Mesendoderm (in vitro differentiated cells): ENCODE results near the gene SOX12.

Experiments used
- DNase-seq: peaks from one replicate; pipeline ENCODE4 v3.0.0; 2013
- H2AK5ac ChIP-seq: 2 replicates; pipeline ENCODE4 v1.6.1; 2013; ENCODE audit warnings: low read length, inconsistent platforms
- H2BK120ac ChIP-seq: 2 replicates; pipeline ENCODE4 v1.6.1; 2013; ENCODE audit warnings: low read depth, mild to moderate bottlenecking, low read length, moderate library complexity, mixed read lengths
- H2BK15ac ChIP-seq: replicated peaks from 2 replicates; pipeline ENCODE4 v1.6.1; 2013; ENCODE audit warnings: low read depth, mild to moderate bottlenecking, moderate library complexity
- H2BK5ac ChIP-seq: 2 replicates; pipeline ENCODE4 v1.6.1; 2013; ENCODE audit warnings: low read length, inconsistent platforms
- H3K18ac ChIP-seq: 2 replicates; pipeline ENCODE4 v1.6.1; 2013; ENCODE audit warnings: mild to moderate bottlenecking, low read length, mixed read lengths
- H3K23ac ChIP-seq: one replicate; pipeline ENCODE4 v1.6.1; 2013; ENCODE audit warnings: low read length
- H3K27ac ChIP-seq: 2 replicates; pipeline ENCODE4 v1.5.1; 2013; ENCODE audit warnings: low read depth, mild to moderate bottlenecking, inconsistent platforms, low read length, moderate library complexity
- H3K27me3 ChIP-seq: 2 replicates; pipeline ENCODE4 v1.6.1; 2013; ENCODE audit warnings: low read length, control low read depth, mild to moderate bottlenecking, inconsistent platforms; ENCODE audit not compliant: insufficient read depth, poor library complexity
- H3K36me3 ChIP-seq: 2 replicates; pipeline ENCODE4 v1.6.1; 2013; ENCODE audit warnings: low read length, inconsistent platforms; ENCODE audit not compliant: control insufficient read depth, insufficient read depth
- H3K4ac ChIP-seq: one replicate; pipeline ENCODE4 v1.6.1; 2013; ENCODE audit warnings: low read depth, mild to moderate bottlenecking, low read length, moderate library complexity
- H3K4me1 ChIP-seq: 2 replicates; pipeline ENCODE4 v1.6.1; 2013; ENCODE audit warnings: low read depth, low read length, inconsistent platforms; ENCODE audit not compliant: control insufficient read depth
- H3K4me2 ChIP-seq: 2 replicates; pipeline ENCODE4 v1.6.1; 2013; ENCODE audit warnings: low read length
- H3K4me3 ChIP-seq: 2 replicates; pipeline ENCODE4 v1.5.1; 2013; ENCODE audit warnings: mild to moderate bottlenecking, low read length
- H3K56ac ChIP-seq: one replicate; pipeline ENCODE4 v1.6.1; 2013; ENCODE audit warnings: low read length
- H3K79me1 ChIP-seq: 2 replicates; pipeline ENCODE4 v1.6.1; 2013; ENCODE audit warnings: low read length, inconsistent platforms
- H3K79me2 ChIP-seq: 2 replicates; pipeline ENCODE4 v1.6.1; 2013; ENCODE audit warnings: mild to moderate bottlenecking, low read length; ENCODE audit not compliant: control insufficient read depth, insufficient read depth
- H3K9ac ChIP-seq: 2 replicates; pipeline ENCODE4 v1.6.1; 2013; ENCODE audit warnings: low read length, inconsistent platforms
- H4K5ac ChIP-seq: one replicate; pipeline ENCODE4 v1.6.1; 2013; ENCODE audit warnings: low read length
- H4K8ac ChIP-seq: one replicate; pipeline ENCODE4 v1.6.1; 2013; ENCODE audit warnings: low read depth, mild to moderate bottlenecking, control low read depth, low read length, moderate library complexity
- WGBS: extraction: QIAGEN DNeasy Blood & Tissue Kit; methylation state at CpG from one replicate; pipeline ENCODE4 v1.1.7; 2013; ENCODE audit warnings: low lambda C conversion rate, missing lambda C conversion rate; ENCODE audit not compliant: insufficient coverage; ENCODE audit errors: extremely low coverage; 5-methylcytosine and 5-hydroxymethylcytosine counted together

The SOX12 gene

DNA sequence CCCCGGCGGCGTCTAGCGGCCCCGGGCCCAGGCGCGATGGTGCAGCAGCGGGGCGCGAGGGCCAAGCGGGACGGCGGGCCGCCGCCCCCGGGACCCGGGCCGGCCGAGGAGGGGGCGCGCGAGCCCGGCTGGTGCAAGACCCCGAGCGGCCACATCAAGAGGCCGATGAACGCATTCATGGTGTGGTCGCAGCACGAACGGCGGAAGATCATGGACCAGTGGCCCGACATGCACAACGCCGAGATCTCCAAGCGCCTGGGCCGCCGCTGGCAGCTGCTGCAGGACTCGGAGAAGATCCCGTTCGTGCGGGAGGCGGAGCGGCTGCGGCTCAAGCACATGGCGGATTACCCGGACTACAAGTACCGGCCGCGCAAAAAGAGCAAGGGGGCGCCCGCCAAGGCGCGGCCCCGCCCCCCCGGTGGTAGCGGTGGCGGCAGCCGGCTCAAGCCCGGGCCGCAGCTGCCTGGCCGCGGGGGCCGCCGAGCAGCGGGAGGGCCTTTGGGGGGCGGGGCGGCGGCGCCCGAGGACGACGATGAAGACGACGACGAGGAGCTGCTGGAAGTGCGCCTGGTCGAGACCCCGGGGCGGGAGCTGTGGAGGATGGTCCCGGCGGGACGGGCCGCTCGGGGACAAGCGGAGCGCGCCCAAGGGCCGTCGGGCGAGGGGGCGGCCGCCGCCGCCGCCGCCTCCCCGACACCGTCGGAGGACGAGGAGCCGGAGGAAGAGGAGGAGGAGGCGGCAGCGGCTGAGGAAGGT lies 715 bp downstream of the SOX12 start:
- no CpG with 5 or more reads among the region's 103 CpGs for WGBS
- Histone ChIP-seq H3K56ac (peak overlapping the region; percentile 98), H3K23ac (peak overlapping the region; percentile 92), H3K4me3 (peak overlapping the region; percentile 85), H4K8ac (no peak overlapping the region), H3K79me2 (peaks cover 15% of the 10 kb centered on the region), H3K4ac (peak overlapping the region; percentile 46), H3K9ac (peak overlapping the region; percentile 95), H3K18ac (peak overlapping the region; percentile 88), H2BK5ac (peak overlapping the region; percentile 90), H3K4me1 (no peaks in the 10 kb centered on the region), H4K5ac (no peak overlapping the region), H3K79me1 (peaks cover 12% of the 10 kb centered on the region), H3K27me3 (no peaks in the 10 kb centered on the region), H3K4me2 (peak overlapping the region; percentile 70), H2BK15ac (no peak overlapping the region), H2AK5ac (no peak overlapping the region), H2BK120ac (no peak overlapping the region), H3K36me3 (peaks cover 3% of the 10 kb centered on the region), H3K27ac (peak overlapping the region; percentile 96)
- peak; percentile 84 for DNase-seq

DNA sequence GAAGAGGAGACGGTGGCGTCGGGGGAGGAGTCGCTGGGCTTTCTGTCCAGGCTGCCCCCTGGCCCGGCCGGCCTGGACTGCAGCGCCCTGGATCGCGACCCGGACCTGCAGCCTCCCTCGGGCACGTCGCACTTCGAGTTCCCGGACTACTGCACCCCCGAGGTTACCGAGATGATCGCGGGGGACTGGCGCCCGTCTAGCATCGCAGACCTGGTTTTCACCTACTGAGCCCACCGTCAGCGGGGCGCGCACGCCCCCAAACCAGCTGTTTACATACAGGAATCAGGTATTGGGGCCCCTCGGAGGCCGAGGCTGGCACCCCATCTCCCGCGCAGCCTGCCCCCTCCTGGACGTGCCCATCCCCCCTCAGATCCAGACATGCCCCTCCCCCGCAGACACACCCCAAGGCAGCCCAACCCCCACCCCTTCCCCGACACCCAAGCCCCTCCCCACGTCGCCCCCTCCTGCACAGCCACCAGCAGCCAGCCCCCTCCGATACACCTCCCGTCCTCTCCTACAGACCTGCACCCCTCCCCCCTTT lies 1.4 kb downstream of the SOX12 start:
- no peaks in the 10 kb centered on the region for H3K27me3 ChIP-seq
- WGBS = no CpG with 5 or more reads among the region's 38 CpGs
- peak; percentile 63 for DNase-seq

DNA sequence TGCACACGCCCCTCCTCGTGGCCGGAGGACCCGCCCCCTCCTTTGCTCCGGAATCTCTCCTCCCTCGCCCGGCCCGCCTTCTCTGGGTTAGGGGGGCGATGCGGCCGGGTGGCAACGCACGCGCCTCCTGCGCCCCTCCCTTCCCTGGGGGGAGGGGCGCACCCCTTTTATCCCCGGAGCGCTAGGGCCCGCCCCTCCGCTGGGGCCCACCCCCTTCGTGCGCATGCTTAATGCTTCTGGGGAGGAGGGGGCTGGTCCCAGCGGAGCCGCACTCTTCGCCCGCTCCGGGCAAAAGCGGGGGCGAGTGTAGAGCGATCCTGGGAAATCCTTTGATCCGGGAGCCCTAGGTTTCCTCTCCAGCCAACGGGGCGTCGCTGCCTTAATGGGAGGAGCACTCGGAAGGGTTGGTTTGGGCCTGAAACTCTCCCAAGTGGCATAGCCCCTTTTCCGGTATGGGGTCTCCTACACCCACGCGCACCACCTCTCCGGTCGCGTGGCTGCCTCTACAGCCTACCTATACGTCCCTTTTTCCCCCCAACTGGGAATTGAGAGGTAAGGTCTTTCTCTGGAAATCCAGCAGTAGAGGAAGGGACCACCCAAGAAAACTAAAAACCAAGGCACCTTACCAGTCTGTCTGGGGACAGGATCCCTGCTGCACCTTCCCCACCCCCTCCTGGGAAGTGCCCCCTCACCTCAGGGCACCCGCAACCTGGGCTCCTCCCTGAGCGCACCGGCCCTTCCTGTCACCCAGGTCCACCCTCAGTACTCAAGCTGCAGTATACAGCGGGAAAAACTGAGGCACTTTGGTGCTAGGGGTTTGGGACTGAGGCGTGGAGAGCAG lies 2.1 kb downstream of the SOX12 start:
- Histone ChIP-seq H2BK5ac (no peak overlapping the region), H3K18ac (no peak overlapping the region), H3K36me3 (peaks cover 3% of the 10 kb centered on the region), H3K79me1 (peaks cover 12% of the 10 kb centered on the region), H3K4me3 (peak overlapping the region; percentile 81), H3K4me1 (no peaks in the 10 kb centered on the region), H3K23ac (peak overlapping the region; percentile 57), H2BK15ac (no peak overlapping the region), H3K79me2 (peaks cover 15% of the 10 kb centered on the region), H4K5ac (no peak overlapping the region), H2BK120ac (no peak overlapping the region), H2AK5ac (no peak overlapping the region), H3K4ac (no peak overlapping the region), H3K9ac (peak overlapping the region; percentile 91), H4K8ac (no peak overlapping the region), H3K4me2 (peak overlapping the region; percentile 79), H3K56ac (peak overlapping the region; percentile 98), H3K27ac (no peak overlapping the region), H3K27me3 (no peaks in the 10 kb centered on the region)
- no CpG with 5 or more reads among the region's 47 CpGs for WGBS
- DNase-seq = peak; percentile 97

More for the DNA sequence above, 1.4 kb downstream of the SOX12 start:
- H3K79me2 ChIP-seq = peaks cover 15% of the 10 kb centered on the region
- peak overlapping the region; percentile 91 for H3K23ac ChIP-seq
- no peak overlapping the region for H2AK5ac ChIP-seq
- H3K9ac ChIP-seq = peak overlapping the region; percentile 95
- H3K4me1 ChIP-seq = no peaks in the 10 kb centered on the region
- peak overlapping the region; percentile 96 for H3K27ac ChIP-seq
- H3K18ac ChIP-seq = peak overlapping the region; percentile 88
- peak overlapping the region; percentile 98 for H3K56ac ChIP-seq
- peaks cover 12% of the 10 kb centered on the region for H3K79me1 ChIP-seq
- H4K5ac ChIP-seq = no peak overlapping the region
- no peak overlapping the region for H4K8ac ChIP-seq
- H2BK120ac ChIP-seq = no peak overlapping the region
- peak overlapping the region; percentile 90 for H2BK5ac ChIP-seq
- peak overlapping the region; percentile 46 for H3K4ac ChIP-seq
- H3K36me3 ChIP-seq = peaks cover 3% of the 10 kb centered on the region
- peak overlapping the region; percentile 65 for H3K4me2 ChIP-seq
- H3K4me3 ChIP-seq = peak overlapping the region; percentile 85
- no peak overlapping the region for H2BK15ac ChIP-seq

DNA sequence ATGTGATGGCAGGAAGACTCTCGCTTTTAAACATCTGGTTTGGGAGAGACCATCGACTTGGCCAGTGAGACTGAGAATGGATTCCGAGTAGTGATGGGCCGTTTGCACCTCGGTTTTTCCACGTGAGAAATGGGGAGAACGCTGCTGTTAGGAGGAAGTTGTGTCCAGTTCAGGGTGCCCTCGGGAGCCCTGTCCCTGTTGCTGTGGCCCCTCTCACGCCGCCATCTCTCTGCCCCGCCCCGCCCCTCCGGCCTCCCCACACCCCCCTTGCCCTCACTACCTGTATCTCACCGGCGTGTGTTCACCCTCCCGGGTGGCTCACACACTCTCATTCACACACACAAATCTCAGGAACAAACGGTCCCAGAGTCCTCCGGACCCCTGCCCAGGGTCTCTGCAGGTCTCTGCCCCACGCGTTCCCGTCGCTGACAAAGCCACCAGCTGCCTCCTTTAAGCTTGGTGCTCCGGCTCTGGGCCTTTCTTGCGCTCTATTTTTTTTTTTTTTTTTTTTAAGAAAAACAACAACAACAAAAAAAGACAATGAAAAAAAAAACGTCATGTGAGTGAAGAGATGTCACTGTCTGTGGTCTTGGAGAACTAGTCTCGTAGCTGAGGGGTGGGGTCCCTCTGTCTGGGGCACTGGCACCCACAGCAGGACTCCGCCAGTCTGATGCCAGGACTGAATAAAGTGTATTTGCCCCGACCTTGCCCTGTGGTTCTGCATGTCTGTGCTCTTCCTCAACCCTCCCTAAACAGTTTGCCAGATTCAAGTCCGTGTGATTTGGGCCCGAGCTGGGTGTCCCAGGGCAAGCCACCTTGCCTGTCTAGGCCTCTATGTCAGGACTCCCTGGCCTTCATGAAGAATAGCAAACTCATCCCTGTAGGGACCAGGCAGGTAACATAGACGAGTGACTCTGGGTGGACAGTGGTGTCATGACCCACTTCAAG lies 2.9 kb downstream of the SOX12 start:
- Histone ChIP-seq H3K9ac (peak overlapping the region; percentile 91), H3K27me3 (no peaks in the 10 kb centered on the region), H3K4ac (no peak overlapping the region), H3K18ac (no peak overlapping the region), H2BK120ac (no peak overlapping the region), H3K4me3 (peak overlapping the region; percentile 81), H3K27ac (no peak overlapping the region), H3K79me2 (peaks cover 15% of the 10 kb centered on the region), H3K56ac (peak overlapping the region; percentile 98), H3K4me2 (peak overlapping the region; percentile 79), H3K23ac (no peak overlapping the region), H2BK5ac (no peak overlapping the region), H4K8ac (no peak overlapping the region), H4K5ac (no peak overlapping the region), H2BK15ac (no peak overlapping the region), H3K79me1 (peaks cover 12% of the 10 kb centered on the region), H3K4me1 (no peaks in the 10 kb centered on the region), H3K36me3 (peaks cover 3% of the 10 kb centered on the region), H2AK5ac (no peak overlapping the region)
- no CpG with 5 or more reads among the region's 31 CpGs for WGBS
- no peak for DNase-seq

DNA sequence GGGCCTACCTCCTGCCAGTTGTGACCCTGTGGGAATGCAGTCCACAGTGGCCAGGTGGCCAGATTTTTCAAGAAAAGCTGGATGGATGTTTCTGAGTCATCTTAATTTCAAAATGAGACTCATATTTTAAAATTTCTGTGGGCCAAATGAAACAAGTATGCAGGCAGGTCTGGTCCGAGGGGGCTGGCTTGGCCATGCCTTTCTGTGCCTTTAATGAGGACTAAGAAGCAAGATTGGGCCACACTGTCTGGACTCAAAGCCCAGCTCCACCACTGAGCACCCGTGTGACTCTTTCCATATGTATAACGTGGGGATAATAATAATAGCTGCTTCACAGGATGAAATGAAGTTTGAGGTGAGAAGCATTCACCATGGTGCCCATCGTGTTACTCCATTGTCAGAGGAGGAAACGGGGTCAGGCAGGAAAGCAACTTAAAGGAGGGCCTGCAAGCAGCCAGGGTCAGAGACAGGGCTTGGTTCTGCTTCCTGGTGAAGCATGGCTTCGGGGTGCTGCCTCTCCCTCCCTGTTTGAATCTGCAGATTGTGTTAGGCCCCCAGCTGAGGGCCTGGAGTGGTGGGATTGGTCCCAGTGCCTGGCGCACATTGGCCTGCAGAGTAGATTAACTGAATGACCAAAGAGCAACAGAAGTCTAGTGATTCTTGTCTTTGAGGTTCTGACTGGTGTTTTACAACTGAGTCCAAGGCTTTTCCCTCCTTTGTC lies 3.8 kb downstream of the SOX12 start:
- Histone ChIP-seq H4K5ac (no peak overlapping the region), H3K27ac (no peak overlapping the region)

More for the DNA sequence above, 3.8 kb downstream of the SOX12 start:
- no peak overlapping the region for H3K4me2 ChIP-seq
- H3K79me2 ChIP-seq = peaks cover 15% of the 10 kb centered on the region
- no peak overlapping the region for H4K8ac ChIP-seq
- H3K4me1 ChIP-seq = no peaks in the 10 kb centered on the region
- H2BK5ac ChIP-seq = no peak overlapping the region
- H2AK5ac ChIP-seq = no peak overlapping the region
- peak overlapping the region; percentile 46 for H3K56ac ChIP-seq
- H3K27me3 ChIP-seq = no peaks in the 10 kb centered on the region
- no peak overlapping the region for H3K4me3 ChIP-seq
- peaks cover 12% of the 10 kb centered on the region for H3K79me1 ChIP-seq
- no peak overlapping the region for H2BK15ac ChIP-seq
- WGBS = no CpG with 5 or more reads among the region's 7 CpGs
- no peak overlapping the region for H3K23ac ChIP-seq
- H2BK120ac ChIP-seq = no peak overlapping the region
- peaks cover 3% of the 10 kb centered on the region for H3K36me3 ChIP-seq
- H3K18ac ChIP-seq = no peak overlapping the region
- no peak overlapping the region for H3K4ac ChIP-seq
- DNase-seq = no peak
- peak overlapping the region; percentile 36 for H3K9ac ChIP-seq
